ENCODE results near the gene STIM2. TPM values are rescaled to one million over a fixed set of nuclear protein-coding genes. Genes with fewer than 3 reads are reported as not detected.

STIM2 gene
- total RNA-seq, 1 experiment from 2014 or later: 15.5 TPM

DNA sequence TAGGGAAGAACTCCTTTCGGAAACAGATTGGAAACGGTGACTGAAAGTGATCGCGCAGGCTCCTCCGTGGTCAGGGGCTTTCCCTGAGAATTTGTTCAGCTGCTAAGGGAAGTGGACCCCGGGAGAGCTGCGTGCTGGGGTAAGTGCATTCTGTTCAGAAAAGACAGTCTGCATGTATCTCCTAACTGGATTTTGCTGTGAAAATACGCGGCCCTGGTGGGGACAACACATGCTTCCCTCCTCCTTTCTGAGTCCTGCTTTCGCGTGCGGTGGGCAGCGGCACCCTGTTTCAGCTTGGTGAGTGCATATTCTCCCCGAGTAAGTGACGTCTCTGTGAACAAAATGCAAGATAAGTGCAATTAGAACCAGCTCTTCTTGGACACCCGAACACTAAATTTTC, 195.6 kb downstream of the STIM2 start:
- ATAC-seq (no peak), DNase-seq (no peak)
- no TSS peak for BruUV-seq (replicated peaks)
- H3K4me1 ChIP-seq (ENCODE audit: insufficient read depth, low read length): no peaks in the 10 kb centered on the region
- TF ChIP-seq EZH2phosphoT487 (IDR thresholded peaks at IDR 0.05; ENCODE audit: borderline replicate concordance, low read length) (no peak), EZH2 (IDR thresholded peaks at IDR 0.05; ENCODE audit: low read length, unreplicated experiment) (no peak)
- TF ChIP-seq, protein P1, sequence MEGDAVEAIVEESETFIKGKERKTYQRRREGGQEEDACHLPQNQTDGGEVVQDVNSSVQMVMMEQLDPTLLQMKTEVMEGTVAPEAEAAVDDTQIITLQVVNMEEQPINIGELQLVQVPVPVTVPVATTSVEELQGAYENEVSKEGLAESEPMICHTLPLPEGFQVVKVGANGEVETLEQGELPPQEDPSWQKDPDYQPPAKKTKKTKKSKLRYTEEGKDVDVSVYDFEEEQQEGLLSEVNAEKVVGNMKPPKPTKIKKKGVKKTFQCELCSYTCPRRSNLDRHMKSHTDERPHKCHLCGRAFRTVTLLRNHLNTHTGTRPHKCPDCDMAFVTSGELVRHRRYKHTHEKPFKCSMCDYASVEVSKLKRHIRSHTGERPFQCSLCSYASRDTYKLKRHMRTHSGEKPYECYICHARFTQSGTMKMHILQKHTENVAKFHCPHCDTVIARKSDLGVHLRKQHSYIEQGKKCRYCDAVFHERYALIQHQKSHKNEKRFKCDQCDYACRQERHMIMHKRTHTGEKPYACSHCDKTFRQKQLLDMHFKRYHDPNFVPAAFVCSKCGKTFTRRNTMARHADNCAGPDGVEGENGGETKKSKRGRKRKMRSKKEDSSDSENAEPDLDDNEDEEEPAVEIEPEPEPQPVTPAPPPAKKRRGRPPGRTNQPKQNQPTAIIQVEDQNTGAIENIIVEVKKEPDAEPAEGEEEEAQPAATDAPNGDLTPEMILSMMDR (conservative IDR thresholded peaks at IDR 0.05; ENCODE audit: low read depth, low read length): no peak
- H2AFZ ChIP-seq (ENCODE audit: low read length): no peak overlapping the region
- H3K27me3 ChIP-seq (ENCODE audit: low read length): peaks cover 3% of the 10 kb centered on the region; the same call in 1 of the 2 replicates
- H3K9me2 ChIP-seq (replicated peaks; ENCODE audit: low read length): no peaks in the 10 kb centered on the region
- H3K4me3 ChIP-seq (ENCODE audit: low read length): no peak overlapping the region
- intact Hi-C loops (cut with micrococcal nuclease): no loop called here
- ChIA-PET CTCF (no interaction called here), POLR2A (ENCODE audit: unreplicated experiment) (no interaction called here)
- H3K27ac ChIP-seq (ENCODE audit: low read length): no peak overlapping the region
- H3K9me3 ChIP-seq (ENCODE audit: low read length): no peaks in the 10 kb centered on the region
- no peaks in the 10 kb centered on the region for H3K36me3 ChIP-seq (ENCODE audit: low read depth, low read length)
- H3F3A ChIP-seq (ENCODE audit: low read length, unreplicated experiment): no peaks in the 10 kb centered on the region
- no peak overlapping the region for H3K4me2 ChIP-seq (ENCODE audit: low read length)
- H4K20me1 ChIP-seq (ENCODE audit: low read length): no peaks in the 10 kb centered on the region
- no peaks in the 10 kb centered on the region for H3K79me2 ChIP-seq (ENCODE audit: low read length)
- no peak overlapping the region for H3K9ac ChIP-seq (ENCODE audit: low read length)

DNA sequence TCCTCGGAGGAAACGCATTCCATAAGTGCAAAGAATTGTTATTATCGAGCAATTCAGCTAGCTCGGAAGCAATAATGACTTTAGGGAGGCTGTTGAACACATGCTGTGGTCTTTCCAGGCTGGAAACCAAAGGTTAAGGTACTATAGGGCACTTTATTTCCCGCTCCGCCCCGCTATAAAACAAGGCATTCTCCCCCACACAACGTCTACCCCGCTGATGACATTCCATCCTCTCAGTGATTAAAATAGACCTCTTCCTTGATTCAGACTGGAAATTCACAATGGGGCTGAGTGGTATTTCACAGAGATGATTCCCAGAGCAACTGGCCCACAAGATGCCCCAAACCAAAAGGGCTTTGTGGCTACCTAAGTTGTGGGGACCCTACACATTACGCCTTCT, 196.4 kb downstream of the STIM2 start:
- Histone ChIP-seq H4K20me1 (ENCODE audit: low read length) (no peaks in the 10 kb centered on the region), H3K9me3 (ENCODE audit: low read length) (no peaks in the 10 kb centered on the region), H2AFZ (ENCODE audit: low read length) (no peak overlapping the region), H3K9ac (ENCODE audit: low read length) (no peak overlapping the region), H3K4me3 (ENCODE audit: low read length) (no peak overlapping the region), H3F3A (ENCODE audit: low read length, unreplicated experiment) (no peaks in the 10 kb centered on the region), H3K4me1 (ENCODE audit: insufficient read depth, low read length) (no peaks in the 10 kb centered on the region), H3K4me2 (ENCODE audit: low read length) (no peak overlapping the region), H3K9me2 (replicated peaks; ENCODE audit: low read length) (no peaks in the 10 kb centered on the region), H3K79me2 (ENCODE audit: low read length) (no peaks in the 10 kb centered on the region), H3K36me3 (ENCODE audit: low read depth, low read length) (no peaks in the 10 kb centered on the region), H3K27me3 (ENCODE audit: low read length) (peaks cover 10% of the 10 kb centered on the region; the same call in 1 of the 2 replicates), H3K27ac (ENCODE audit: low read length) (no peak overlapping the region)
- no peak for TF ChIP-seq EZH2phosphoT487 (IDR thresholded peaks at IDR 0.05; ENCODE audit: borderline replicate concordance, low read length)
- no peak for TF ChIP-seq EZH2 (IDR thresholded peaks at IDR 0.05; ENCODE audit: low read length, unreplicated experiment)
- TF ChIP-seq, protein P1 (conservative IDR thresholded peaks at IDR 0.05; ENCODE audit: low read depth, low read length): no peak
- CTCF ChIA-PET: no interaction called here
- POLR2A ChIA-PET (ENCODE audit: unreplicated experiment): no interaction called here
- intact Hi-C loops (cut with micrococcal nuclease): no loop called here
- DNase-seq (no peak), ATAC-seq (no peak)
- no TSS peak for BruUV-seq (replicated peaks)

DNA sequence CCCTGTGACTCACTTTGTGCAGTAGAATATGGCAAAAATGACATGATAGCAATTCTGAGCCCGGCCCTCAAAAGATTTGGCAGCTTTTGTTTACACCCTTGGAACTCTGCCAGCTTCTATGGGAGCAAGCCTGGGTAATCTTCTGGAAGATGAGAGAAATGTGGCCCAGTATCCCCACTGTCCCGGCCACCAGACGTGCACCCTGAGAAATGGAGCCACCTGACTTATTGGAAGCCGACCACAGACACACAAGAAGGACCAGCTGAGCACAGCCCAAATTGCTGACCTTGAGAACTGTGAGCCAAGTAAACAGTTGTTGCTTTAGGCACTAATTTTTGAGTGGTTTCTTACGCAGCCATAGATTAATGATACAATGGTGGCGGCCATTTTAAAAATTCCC, 197.0 kb downstream of the STIM2 start:
- H3K9me3 ChIP-seq (ENCODE audit: low read length): no peaks in the 10 kb centered on the region
- TF ChIP-seq EZH2 (IDR thresholded peaks at IDR 0.05; ENCODE audit: low read length, unreplicated experiment) (no peak), EZH2phosphoT487 (IDR thresholded peaks at IDR 0.05; ENCODE audit: borderline replicate concordance, low read length) (no peak)
- TF ChIP-seq, protein P1 (conservative IDR thresholded peaks at IDR 0.05; ENCODE audit: low read depth, low read length): no peak
- H3K27ac ChIP-seq (ENCODE audit: low read length): no peak overlapping the region
- no peaks in the 10 kb centered on the region for H3F3A ChIP-seq (ENCODE audit: low read length, unreplicated experiment)
- no peaks in the 10 kb centered on the region for H3K36me3 ChIP-seq (ENCODE audit: low read depth, low read length)
- ChIA-PET CTCF (no interaction called here), POLR2A (ENCODE audit: unreplicated experiment) (no interaction called here)
- ATAC-seq: no peak
- H3K79me2 ChIP-seq (ENCODE audit: low read length): no peaks in the 10 kb centered on the region
- no peaks in the 10 kb centered on the region for H3K4me1 ChIP-seq (ENCODE audit: insufficient read depth, low read length)
- intact Hi-C loops (cut with micrococcal nuclease): no loop called here
- no peak overlapping the region for H3K9ac ChIP-seq (ENCODE audit: low read length)
- no peak overlapping the region for H3K4me2 ChIP-seq (ENCODE audit: low read length)
- H3K4me3 ChIP-seq (ENCODE audit: low read length): no peak overlapping the region
- no peaks in the 10 kb centered on the region for H4K20me1 ChIP-seq (ENCODE audit: low read length)
- H2AFZ ChIP-seq (ENCODE audit: low read length): no peak overlapping the region
- H3K9me2 ChIP-seq (replicated peaks; ENCODE audit: low read length): no peaks in the 10 kb centered on the region
- peaks cover 16% of the 10 kb centered on the region; the same call in 1 of the 2 replicates for H3K27me3 ChIP-seq (ENCODE audit: low read length)
- no TSS peak for BruUV-seq (replicated peaks)
- DNase-seq: no peak

All from PC-3 (cell line).